A549 (cell line): ENCODE data around the gene PATE1. TPM values are rescaled to one million over a fixed set of nuclear protein-coding genes. Genes with fewer than 3 reads are reported as not detected.

ENCODE experiments used
- ATAC-seq, 2 experiments: fragments of 200-7000 bp in 1 of 2; fragments of >200 bp in 1 of 2; cut with Nextera tagmentation in 1 of 2; cut with Tn5 transposase in 1 of 2; 3 replicates each; pipeline versions ENCODE4 v1.8.0 to v1.9.1; 2018 to 2020; ENCODE audit warnings: mild to moderate bottlenecking in 1 of 2, moderate library complexity in 1 of 2
- CTCF ChIA-PET: fragments of 300-600 bp; sonication (Branson Sonifier 250); formaldehyde crosslinking; extraction: SDS; loops from one replicate; lab custom pipeline; 2021; ENCODE audit warnings: antibody characterized with exemption, inconsistent platforms; lab: Yijun Ruan, JAX
- POLR2A ChIA-PET: fragments of 350-600 bp; formaldehyde crosslinking; extraction: SDS; loops from one replicate; lab custom pipeline; 2021; ENCODE audit warnings: antibody characterized with exemption, inconsistent platforms; lab: Yijun Ruan, JAX
- DNase-seq, 2 experiments: peaks; one replicate each; pipeline versions ENCODE4 v3.0.0 to v3.0.0-alpha.2; 2011 to 2016; ENCODE audit warnings: low read depth in 1 of 2, low spot score in 1 of 2
- FAIRE-seq: peaks from 2 replicates; lab custom pipeline; 2011; peaks lifted over from hg19 to GRCh38; lab: Jason Lieb, UNC
- H3K27ac ChIP-seq, 2 experiments: fragments of >200 bp; sonication (Bioruptor Twin); formaldehyde crosslinking; 3 replicates each; pipeline ENCODE4 v1.5.1; 2016 to 2017
- H3K4me1 ChIP-seq: fragments of >200 bp; sonication (Bioruptor Twin); formaldehyde crosslinking; 3 replicates; pipeline ENCODE4 v1.6.1; 2016
- H3K4me2 ChIP-seq: fragments of >200 bp; sonication (Bioruptor Twin); formaldehyde crosslinking; 3 replicates; pipeline ENCODE4 v1.6.1; 2016
- H3K4me3 ChIP-seq: fragments of >200 bp; sonication (Bioruptor Twin); formaldehyde crosslinking; 3 replicates; pipeline ENCODE4 v1.5.1; 2016
- H3K9me3 ChIP-seq: fragments of >200 bp; sonication (Bioruptor Twin); formaldehyde crosslinking; 3 replicates; pipeline ENCODE4 v1.6.1; 2016
- CBX2 ChIP-seq: fragments of 200-600 bp; sonication (generic); IDR thresholded peaks from 2 replicates; pipeline ENCODE4 v1.6.1; 2016; ENCODE audit warnings: low read depth, mild to moderate bottlenecking, borderline replicate concordance
- CBX8 ChIP-seq: fragments of 200-600 bp; sonication (generic); IDR thresholded peaks from 2 replicates; pipeline ENCODE4 v1.6.1; 2016
- CEBPB ChIP-seq, 2 experiments: fragments of >200 bp in 1 of 2; sonication (Bioruptor Twin) in 1 of 2; formaldehyde crosslinking in 1 of 2; IDR thresholded peaks; 2 replicates each; pipeline ENCODE4 v1.6.1; 2012 to 2016
- E2F6 ChIP-seq: IDR thresholded peaks from 2 replicates; pipeline ENCODE4 v1.6.1; 2012; ENCODE audit warnings: low read depth, borderline replicate concordance
- EHMT2 ChIP-seq: fragments of 200-600 bp; sonication (generic); IDR thresholded peaks from 2 replicates; pipeline ENCODE4 v1.6.1; 2016; ENCODE audit warnings: antibody characterized with exemption, low read depth, mild to moderate bottlenecking, moderate library complexity
- ELK1 ChIP-seq: fragments of 150-350 bp; IDR thresholded peaks from 2 replicates; pipeline ENCODE4 v1.6.1; 2014; ENCODE audit warnings: low read depth, mild to moderate bottlenecking, low read length
- ESRRA ChIP-seq: fragments of 150-350 bp; IDR thresholded peaks from 2 replicates; pipeline ENCODE4 v1.6.1; 2014; ENCODE audit warnings: mild to moderate bottlenecking, low read length, borderline replicate concordance
- FOSB ChIP-seq: fragments of 250-450 bp; sonication (Bioruptor Pico); IDR thresholded peaks from 2 replicates; pipeline ENCODE4 v1.5.0; 2020; ENCODE audit warnings: mild to moderate bottlenecking, moderate library complexity
- FOSL2 ChIP-seq, 2 experiments: fragments of 450-650 bp in 1 of 2; fragments of >200 bp in 1 of 2; sonication (Bioruptor Twin) in 1 of 2; formaldehyde crosslinking; IDR thresholded peaks; 2 replicates each; pipeline versions ENCODE4 v1.5.0 to v1.6.1; 2016 to 2020; ENCODE audit warnings: mild to moderate bottlenecking in 1 of 2, moderate library complexity in 1 of 2
- FOXS1 ChIP-seq: fragments of 250-450 bp; sonication (Bioruptor Pico); IDR thresholded peaks from 2 replicates; pipeline ENCODE4 v1.5.0; 2020; ENCODE audit warnings: mild to moderate bottlenecking, moderate library complexity
- GATA3 ChIP-seq: IDR thresholded peaks from 2 replicates; pipeline ENCODE4 v1.6.1; 2012; ENCODE audit warnings: borderline replicate concordance
- HDAC2 ChIP-seq: fragments of 200-600 bp; sonication (generic); IDR thresholded peaks from 2 replicates; pipeline ENCODE4 v1.6.1; 2016
- HES2 ChIP-seq: fragments of >200 bp; sonication (Bioruptor Twin); formaldehyde crosslinking; IDR thresholded peaks from 2 replicates; pipeline ENCODE4 v1.6.1; 2016
- HMGXB4 ChIP-seq: fragments of 250-450 bp; sonication (Bioruptor Pico); IDR thresholded peaks from 2 replicates; pipeline ENCODE4 v1.5.0; 2021; ENCODE audit warnings: mild to moderate bottlenecking, moderate library complexity, borderline replicate concordance
- HOXB13 ChIP-seq: fragments of 250-450 bp; sonication (Bioruptor Pico); IDR thresholded peaks from 2 replicates; pipeline ENCODE4 v1.5.0; 2020; ENCODE audit warnings: low read depth, mild to moderate bottlenecking, moderate library complexity
- JUN ChIP-seq, 2 experiments: fragments of >200 bp; sonication (Bioruptor Twin); formaldehyde crosslinking; IDR thresholded peaks; 2 replicates in 1 of 2; 3 replicates in 1 of 2; pipeline ENCODE4 v1.6.1; 2016 to 2017
- JUNB ChIP-seq: fragments of >200 bp; sonication (Bioruptor Twin); formaldehyde crosslinking; IDR thresholded peaks from 2 replicates; pipeline ENCODE4 v1.6.1; 2016
- MAX ChIP-seq: IDR thresholded peaks from 2 replicates; pipeline ENCODE4 v1.6.1; 2012
- NR3C1 ChIP-seq: fragments of >200 bp; sonication (Bioruptor Twin); formaldehyde crosslinking; IDR thresholded peaks from 3 replicates; pipeline ENCODE4 v1.6.1; 2017
- PBX3 ChIP-seq: IDR thresholded peaks from 2 replicates; pipeline ENCODE4 v1.6.1; 2012
- POLR2A ChIP-seq: IDR thresholded peaks from 2 replicates; pipeline ENCODE4 v1.6.1; 2012; ENCODE audit warnings: mild to moderate bottlenecking, low read length
- RAD21 ChIP-seq, 2 experiments: fragments of >200 bp in 1 of 2; sonication (Bioruptor Twin) in 1 of 2; formaldehyde crosslinking in 1 of 2; IDR thresholded peaks in 1 of 2; conservative IDR thresholded peaks in 1 of 2; 2 replicates in 1 of 2; 3 replicates in 1 of 2; pipeline ENCODE4 v1.6.1; 2012 to 2018; ENCODE audit warnings: inconsistent platforms in 1 of 2
- SREBF2 ChIP-seq: fragments of 450-650 bp; IDR thresholded peaks from 2 replicates; pipeline ENCODE4 v1.6.1; 2014; ENCODE audit warnings: mild to moderate bottlenecking, moderate library complexity
- TFCP2L1 ChIP-seq: fragments of 250-450 bp; sonication (Bioruptor Pico); IDR thresholded peaks from 2 replicates; pipeline ENCODE4 v1.5.0; 2021; ENCODE audit warnings: mild to moderate bottlenecking
- USF2 ChIP-seq: fragments of 450-650 bp; IDR thresholded peaks from 2 replicates; pipeline ENCODE4 v1.6.1; 2014; ENCODE audit warnings: antibody characterized with exemption
- ZFP36 ChIP-seq: fragments of 450-650 bp; IDR thresholded peaks from 2 replicates; pipeline ENCODE4 v1.6.1; 2014; ENCODE audit warnings: borderline replicate concordance; ENCODE audit not compliant: partially characterized antibody
- ZNF302 ChIP-seq: fragments of 250-450 bp; sonication (Bioruptor Pico); IDR thresholded peaks from 2 replicates; pipeline ENCODE4 v1.9.0; 2021; ENCODE audit warnings: inconsistent platforms, mild to moderate bottlenecking, moderate library complexity
- WGBS: methylation state at CpG from one replicate; pipeline ENCODE4 v1.1.6; 2017; ENCODE audit errors: missing lambda C conversion rate; 5-methylcytosine and 5-hydroxymethylcytosine counted together
- polyA plus RNA-seq, 4 experiments: library from polyadenylated mRNA; depleted of rRNA in 3 of 4; stranded (reverse); fragments of >200 nt; fragmentation: RNase III in 1 of 4; extraction: RNeasy Plus Mini Kit Qiagen cat#74134 plus additional on column Dnase treatment in 1 of 4; gene quantifications; 2 replicates in 3 of 4; 3 replicates in 1 of 4; pipeline ENCODE4 v1.2.3, GENCODE V29; 2011 to 2017

The PATE1 gene
- polyA plus RNA-seq, 2 of the 4 experiments (the other 2 are of a cell fraction) = not detected

GRCh38 chr11:125773516-125773915 is 27.4 kb downstream of the PATE1 start:
- WGBS = 24% methylated on average over 3 of the region's 3 CpGs
- Histone ChIP-seq H3K4me3 (no peak overlapping the region), H3K4me2 (no peak overlapping the region)
- CTCF ChIA-PET = no interaction called here
- no peak for ATAC-seq
- TF ChIP-seq ZFP36 (no peak), HMGXB4 (CRISPR knock-in tag) (no peak), RAD21 (conservative IDR thresholded peaks at IDR 0.05 in 1 of 2, IDR thresholded peaks at IDR 0.05 in 1 of 2) (no peak), ELK1 (no peak)
- TF ChIP-seq, all 56 proteins: peak for 0
- Histone ChIP-seq H3K9me3 (no peaks in the 10 kb centered on the region), H3K27ac (no peak overlapping the region), H3K4me1 (no peaks in the 10 kb centered on the region)
- POLR2A ChIA-PET = no interaction called here
- FAIRE-seq = no peak
- DNase-seq = no peak

- Histone ChIP-seq H3K27ac (no peak overlapping the region), H3K4me1 (no peaks in the 10 kb centered on the region), H3K4me3 (no peak overlapping the region), H3K4me2 (no peak overlapping the region), H3K9me3 (no peaks in the 10 kb centered on the region)
- TF ChIP-seq USF2 = no peak
- TF ChIP-seq NR3C1 = no peak
- TF ChIP-seq JUNB = no peak
- no peak for TF ChIP-seq JUN (IDR thresholded peaks at IDR 0.05)
- no peak for TF ChIP-seq SREBF2
- no peak for TF ChIP-seq ESRRA
- no peak for TF ChIP-seq FOSL2 (IDR thresholded peaks at IDR 0.05)
- TF ChIP-seq FOSL2 (CRISPR knock-in tag; IDR thresholded peaks at IDR 0.05) = no peak
- TF ChIP-seq HDAC2 = no peak
- TF ChIP-seq GATA3 = no peak
- no peak for TF ChIP-seq FOXS1 (CRISPR knock-in tag)
- no peak for TF ChIP-seq POLR2A
- TF ChIP-seq TFCP2L1 = no peak
- no peak for TF ChIP-seq HOXB13
- no peak for TF ChIP-seq E2F6
- TF ChIP-seq FOSB = no peak
- DNase-seq (no peak), FAIRE-seq (no peak), ATAC-seq (no peak)
- CTCF ChIA-PET = no interaction called here
- 21% methylated on average over 5 of the region's 5 CpGs for WGBS
- POLR2A ChIA-PET = no interaction called here
Measured at GRCh38 chr11:125777309-125777708, 31.2 kb downstream of the PATE1 start.

- POLR2A ChIA-PET = no interaction called here
- FAIRE-seq = no peak
- Histone ChIP-seq H3K4me1 (no peaks in the 10 kb centered on the region), H3K9me3 (no peaks in the 10 kb centered on the region), H3K27ac (no peak within 1 kb of the TSS), H3K4me2 (no peak within 1 kb of the TSS), H3K4me3 (no peak within 1 kb of the TSS)
- ATAC-seq = no peak
- DNase-seq = no peak
- CTCF ChIA-PET = no interaction called here
- TF ChIP-seq PBX3 (no peak), RAD21 (conservative IDR thresholded peaks at IDR 0.05 in 1 of 2, IDR thresholded peaks at IDR 0.05 in 1 of 2) (no peak), ZNF302 (CRISPR knock-in tag) (no peak), CEBPB (IDR thresholded peaks at IDR 0.05) (no peak), CBX2 (no peak), POLR2A (no peak), TFCP2L1 (no peak), MAX (no peak), SREBF2 (no peak), EHMT2 (no peak), JUN (IDR thresholded peaks at IDR 0.05) (no peak), HES2 (no peak), CBX8 (no peak)
Measured at GRCh38 chr11:125778728-125779127, 32.6 kb downstream of the PATE1 start, which contains the start of gene PATE2. Gene PATE2 (minus strand): TSS chr11:125778828. CDS start chr11:125778773, 55 bp downstream.
